ENCODE measurements around the gene RFC3. TPM values are rescaled to one million over a fixed set of nuclear protein-coding genes. Genes with fewer than 3 reads are reported as not detected.

Gene RFC3
- total and polyA plus RNA-seq, 4 donors = 6.3 to 16.5 (median 8.5) TPM

DNA sequence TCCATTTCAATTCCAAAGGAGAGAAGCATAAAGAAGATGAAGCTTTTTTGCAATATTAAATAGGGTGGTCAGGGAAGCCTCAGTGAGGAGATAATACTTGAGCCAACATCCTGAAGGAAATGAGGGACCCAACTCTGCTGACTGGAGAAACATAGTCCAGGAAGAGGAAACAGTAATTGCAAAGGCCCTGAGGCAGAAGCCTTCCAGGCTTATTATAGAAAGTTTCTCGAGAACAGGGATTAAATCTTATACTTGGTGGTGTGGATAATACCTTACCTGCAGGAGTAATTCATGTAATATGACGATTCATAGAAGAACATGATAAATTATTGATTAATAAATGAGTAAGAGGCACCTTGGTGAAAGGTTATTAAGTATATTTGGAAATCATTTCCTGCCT is 1.0 kb upstream of the RFC3 start:
- TF ChIP-seq, protein P1, sequence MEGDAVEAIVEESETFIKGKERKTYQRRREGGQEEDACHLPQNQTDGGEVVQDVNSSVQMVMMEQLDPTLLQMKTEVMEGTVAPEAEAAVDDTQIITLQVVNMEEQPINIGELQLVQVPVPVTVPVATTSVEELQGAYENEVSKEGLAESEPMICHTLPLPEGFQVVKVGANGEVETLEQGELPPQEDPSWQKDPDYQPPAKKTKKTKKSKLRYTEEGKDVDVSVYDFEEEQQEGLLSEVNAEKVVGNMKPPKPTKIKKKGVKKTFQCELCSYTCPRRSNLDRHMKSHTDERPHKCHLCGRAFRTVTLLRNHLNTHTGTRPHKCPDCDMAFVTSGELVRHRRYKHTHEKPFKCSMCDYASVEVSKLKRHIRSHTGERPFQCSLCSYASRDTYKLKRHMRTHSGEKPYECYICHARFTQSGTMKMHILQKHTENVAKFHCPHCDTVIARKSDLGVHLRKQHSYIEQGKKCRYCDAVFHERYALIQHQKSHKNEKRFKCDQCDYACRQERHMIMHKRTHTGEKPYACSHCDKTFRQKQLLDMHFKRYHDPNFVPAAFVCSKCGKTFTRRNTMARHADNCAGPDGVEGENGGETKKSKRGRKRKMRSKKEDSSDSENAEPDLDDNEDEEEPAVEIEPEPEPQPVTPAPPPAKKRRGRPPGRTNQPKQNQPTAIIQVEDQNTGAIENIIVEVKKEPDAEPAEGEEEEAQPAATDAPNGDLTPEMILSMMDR (IDR thresholded peaks at IDR 0.05; ENCODE audit: control extremely low read depth, extremely low read depth) = no peak
- no peak overlapping the region for H3K9ac ChIP-seq (ENCODE audit: insufficient read depth in 1 of 2, low read length in 2 of 2)
- no peak overlapping the region for H3K27ac ChIP-seq (ENCODE audit: low read depth in 1 of 2, low read length in 1 of 2)
- no peaks in the 10 kb centered on the region for H3K9me3 ChIP-seq (ENCODE audit: control insufficient read depth in 4 of 4, insufficient read depth in 3 of 4, low read length in 3 of 4)
- no peak overlapping the region for H3K4me3 ChIP-seq
- DNase-seq (no peak), ATAC-seq (ENCODE audit: insufficient read depth, low FRiP score) (no peak)
- H3K4me1 ChIP-seq (ENCODE audit: control insufficient read depth in 5 of 5, insufficient read depth in 5 of 5, low read length in 5 of 5) = peaks cover 0 to 5% (median 0%) of the 10 kb centered on the region in 5 donors
- H3K36me3 ChIP-seq (ENCODE audit: control insufficient read depth in 4 of 4, insufficient read depth in 4 of 4, low read length in 4 of 4) = peaks cover 0 to 7% (median 2%) of the 10 kb centered on the region in 4 donors
- WGBS, 2 donors = 94 to 96% methylated on average over 2 of the region's 2 CpGs
- H3K27me3 ChIP-seq (ENCODE audit: control insufficient read depth in 3 of 3, insufficient read depth in 3 of 3, low read length in 2 of 3) = no peaks in the 10 kb centered on the region

DNA sequence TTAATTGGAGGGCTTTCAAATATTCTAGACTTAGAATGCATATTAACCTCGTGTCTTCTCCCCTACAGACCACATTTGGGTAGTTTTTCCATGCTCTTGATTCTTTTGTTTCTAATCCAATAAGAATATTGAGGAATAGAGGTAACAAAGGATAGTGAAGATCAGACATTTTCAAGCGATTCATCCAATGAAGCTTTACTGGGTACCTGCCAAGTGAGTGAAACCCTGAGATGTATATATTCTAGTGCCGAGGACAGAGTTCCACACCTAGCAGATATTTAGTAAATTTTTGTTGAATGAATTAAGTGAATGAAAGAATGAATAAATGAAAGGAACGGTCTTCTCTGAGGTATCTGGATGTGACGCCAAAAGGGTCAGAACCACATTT is 442 bp upstream of the RFC3 start:
- DNase-seq = no peak
- peak overlapping the region; percentile 99 for H3K4me3 ChIP-seq
- peaks cover 0 to 11% (median 3%) of the 10 kb centered on the region in 4 donors for H3K36me3 ChIP-seq (ENCODE audit: control insufficient read depth in 4 of 4, insufficient read depth in 4 of 4, low read length in 4 of 4)
- H3K9ac ChIP-seq (ENCODE audit: insufficient read depth in 1 of 2, low read length in 2 of 2) = peak overlapping the region; percentile 73 to 91
- H3K9me3 ChIP-seq (ENCODE audit: control insufficient read depth in 4 of 4, insufficient read depth in 3 of 4, low read length in 3 of 4) = no peaks in the 10 kb centered on the region
- peak overlapping the region in 1 of 2 donors; percentile 82 for H3K27ac ChIP-seq (ENCODE audit: low read depth in 1 of 2, low read length in 1 of 2)
- TF ChIP-seq, protein P1 (IDR thresholded peaks at IDR 0.05; ENCODE audit: control extremely low read depth, extremely low read depth) = no peak
- WGBS, 2 donors = 26 to 35% methylated on average over 5 of the region's 5 CpGs
- H3K4me1 ChIP-seq (ENCODE audit: control insufficient read depth in 5 of 5, insufficient read depth in 5 of 5, low read length in 5 of 5) = peaks cover 0 to 5% (median 0%) of the 10 kb centered on the region in 5 donors
- no peak for ATAC-seq (ENCODE audit: insufficient read depth, low FRiP score)
- no peaks in the 10 kb centered on the region for H3K27me3 ChIP-seq (ENCODE audit: control insufficient read depth in 3 of 3, insufficient read depth in 3 of 3, low read length in 2 of 3)

DNA sequence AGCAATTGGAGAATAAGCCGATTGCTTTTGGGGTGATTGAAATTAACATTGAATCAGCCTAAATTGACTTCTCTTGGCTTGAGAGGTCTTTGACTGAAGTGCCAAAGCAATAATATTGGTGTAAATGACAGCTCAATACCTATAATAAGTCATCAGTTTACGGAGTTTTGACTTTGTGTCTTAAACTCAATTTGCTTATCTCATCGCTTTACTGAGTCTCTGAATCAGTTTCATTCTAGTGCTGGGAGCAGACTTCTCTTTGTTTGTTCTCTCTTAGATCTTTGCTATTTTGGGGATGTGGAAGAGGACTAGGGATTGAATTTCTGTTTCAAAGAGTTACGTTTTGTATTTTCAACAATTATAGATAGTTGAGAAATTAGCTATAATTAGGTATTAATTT is 7.1 kb downstream of the RFC3 start:
- ATAC-seq (ENCODE audit: insufficient read depth, low FRiP score) (no peak), DNase-seq (no peak)
- Histone ChIP-seq H3K27ac (ENCODE audit: low read depth in 1 of 2, low read length in 1 of 2) (no peak overlapping the region), H3K9ac (ENCODE audit: insufficient read depth in 1 of 2, low read length in 2 of 2) (no peak overlapping the region), H3K9me3 (ENCODE audit: control insufficient read depth in 4 of 4, insufficient read depth in 3 of 4, low read length in 3 of 4) (no peaks in the 10 kb centered on the region), H3K27me3 (ENCODE audit: control insufficient read depth in 3 of 3, insufficient read depth in 3 of 3, low read length in 2 of 3) (no peaks in the 10 kb centered on the region), H3K4me3 (no peak overlapping the region), H3K4me1 (ENCODE audit: control insufficient read depth in 5 of 5, insufficient read depth in 5 of 5, low read length in 5 of 5) (no peaks in the 10 kb centered on the region), H3K36me3 (ENCODE audit: control insufficient read depth in 4 of 4, insufficient read depth in 4 of 4, low read length in 4 of 4) (peaks cover 6 to 17% (median 12%) of the 10 kb centered on the region in 4 donors)
- TF ChIP-seq, protein P1 (IDR thresholded peaks at IDR 0.05; ENCODE audit: control extremely low read depth, extremely low read depth) = no peak
- WGBS, 2 donors = 97 to 100% methylated on average over 4 of the region's 4 CpGs

DNA sequence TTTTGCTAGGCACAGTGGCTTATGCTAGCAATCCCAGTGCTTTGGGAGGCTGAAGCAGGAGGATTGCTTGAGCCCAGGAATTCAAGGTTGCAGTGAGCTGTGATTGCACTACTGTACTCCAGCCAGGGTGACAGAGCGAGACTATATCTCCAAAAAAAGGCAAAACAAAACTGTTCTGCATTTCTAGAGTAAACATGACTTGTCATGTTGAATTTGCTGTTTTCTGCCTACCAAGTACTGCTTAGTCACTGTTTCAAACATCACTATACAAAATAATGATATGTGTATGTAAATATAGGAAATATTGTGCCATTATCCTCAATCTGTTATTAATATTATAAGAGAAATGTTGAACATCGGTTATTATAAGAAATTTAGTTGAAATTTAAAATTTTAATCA is 9.2 kb downstream of the RFC3 start:
- Histone ChIP-seq H3K4me3 (no peak overlapping the region), H3K27ac (ENCODE audit: low read depth in 1 of 2, low read length in 1 of 2) (no peak overlapping the region), H3K9ac (ENCODE audit: insufficient read depth in 1 of 2, low read length in 2 of 2) (no peak overlapping the region), H3K4me1 (ENCODE audit: control insufficient read depth in 5 of 5, insufficient read depth in 5 of 5, low read length in 5 of 5) (no peaks in the 10 kb centered on the region), H3K9me3 (ENCODE audit: control insufficient read depth in 4 of 4, insufficient read depth in 3 of 4, low read length in 3 of 4) (no peaks in the 10 kb centered on the region), H3K36me3 (ENCODE audit: control insufficient read depth in 4 of 4, insufficient read depth in 4 of 4, low read length in 4 of 4) (peaks cover 10 to 19% (median 14%) of the 10 kb centered on the region in 4 donors), H3K27me3 (ENCODE audit: control insufficient read depth in 3 of 3, insufficient read depth in 3 of 3, low read length in 2 of 3) (no peaks in the 10 kb centered on the region)
- ATAC-seq (ENCODE audit: insufficient read depth, low FRiP score) (no peak), DNase-seq (no peak)
- TF ChIP-seq, protein P1 (IDR thresholded peaks at IDR 0.05; ENCODE audit: control extremely low read depth, extremely low read depth) = no peak
- 93 to 97% methylated on average over 2 of the region's 2 CpGs for WGBS, 2 donors

Measured in lung (tissue), 12 donors.